Panc1 (cell line): ENCODE measurements around the gene GAB1. TPM values are rescaled to one million over a fixed set of nuclear protein-coding genes. Genes with fewer than 3 reads are reported as not detected.

Experiments
- ATAC-seq: fragments of 200-7000 bp; cut with Tn5 transposase; 2 replicates; pipeline ENCODE4 v1.9.1; 2020; ENCODE audit warnings: mild to moderate bottlenecking, moderate library complexity
- BruUV-seq: library from RNA; stranded (reverse); fragments of 400-500 nt; replicated peaks from 2 replicates; lab custom pipeline; 2021; lab: Mats Ljungman, UMichigan
- CTCF ChIA-PET: fragments of 300-600 bp; sonication (Branson Sonifier 250); formaldehyde crosslinking; loops from one replicate; lab custom pipeline; 2022; ENCODE audit warnings: antibody characterized with exemption; lab: Charles Lee
- POLR2A ChIA-PET: fragments of 300-600 bp; sonication (Branson Sonifier 250); formaldehyde crosslinking; loops from one replicate; lab custom pipeline; 2022; ENCODE audit warnings: antibody characterized with exemption; lab: Charles Lee
- DNase-seq: peaks from one replicate; pipeline ENCODE4 v3.0.0-alpha.2; 2010; ENCODE audit warnings: low read depth, low spot score
- H3K27ac ChIP-seq: 2 replicates; pipeline ENCODE4 v1.5.1; 2011; ENCODE audit warnings: mild to moderate bottlenecking, low read length, inconsistent platforms
- H3K27me3 ChIP-seq: fragments of 200-500 bp; sonication (Bioruptor generic); 2 replicates; pipeline ENCODE4 v1.6.0; 2014; ENCODE audit warnings: low read length, inconsistent platforms; ENCODE audit not compliant: control insufficient read depth, insufficient read depth
- H3K36me3 ChIP-seq: fragments of 200-500 bp; sonication (Bioruptor generic); 2 replicates; pipeline ENCODE4 v1.5.1; 2014; ENCODE audit warnings: inconsistent platforms, mild to moderate bottlenecking, low read length, moderate library complexity; ENCODE audit not compliant: control insufficient read depth, insufficient read depth
- H3K4me1 ChIP-seq: 2 replicates; pipeline ENCODE4 v1.5.1; 2011; ENCODE audit warnings: inconsistent platforms, mild to moderate bottlenecking, low read length, moderate library complexity; ENCODE audit not compliant: control insufficient read depth, insufficient read depth
- H3K4me3 ChIP-seq, 2 experiments: 2 replicates each; pipeline ENCODE4 v1.5.1; 2011 to 2012; ENCODE audit warnings: low read depth in 2 of 2, low read length in 2 of 2, mild to moderate bottlenecking in 2 of 2, inconsistent platforms in 1 of 2, moderate library complexity in 1 of 2
- H3K9me3 ChIP-seq: fragments of 200-500 bp; sonication (Bioruptor generic); 2 replicates; pipeline ENCODE4 v1.5.1; 2014; ENCODE audit warnings: low read depth, mild to moderate bottlenecking, inconsistent platforms, low read length, moderate library complexity; ENCODE audit not compliant: control insufficient read depth, insufficient read depth
- POLR2AphosphoS5 ChIP-seq: IDR thresholded peaks from 2 replicates; pipeline ENCODE4 v1.6.1; 2012; ENCODE audit warnings: mild to moderate bottlenecking, low read depth, low read length, moderate library complexity
- TCF7L2 ChIP-seq: IDR thresholded peaks from 2 replicates; pipeline ENCODE4 v1.6.1; 2011; ENCODE audit warnings: mild to moderate bottlenecking, low read depth, low read length, inconsistent platforms
- in situ Hi-C: cut with HindIII; loops from 2 replicates; pipeline ENCODE4 v1.10.0; 2016; ENCODE audit warnings: low sequenced_read_pairs, low pct_unique_long_range_greater_than_20kb
- intact Hi-C: fragments of 100-400 bp; cut with micrococcal nuclease; formaldehyde crosslinking; loops from one replicate; pipeline ENCODE4 v1.10.0; 2022; ENCODE audit not compliant: unreplicated experiment
- microRNA-seq: library from miRNA; unstranded; fragments of <30 nt; microRNA quantifications from one replicate; pipeline ENCODE4 v1.1.0, GENCODE V29; 2020; ENCODE audit not compliant: unreplicated experiment
- total RNA-seq: library from RNA; stranded (reverse); gene quantifications from one replicate; pipeline ENCODE4 v1.2.1, GENCODE V29; 2021; ENCODE audit not compliant: unreplicated experiment
- TF ChIP-seq, protein P1 (sequence below): fragments of 450-650 bp; IDR thresholded peaks from 2 replicates; pipeline ENCODE4 v1.5.1; 2017; ENCODE audit warnings: mild to moderate bottlenecking

Gene GAB1
- total RNA-seq, 1 experiment from 2014 or later: 2.8 TPM

DNA sequence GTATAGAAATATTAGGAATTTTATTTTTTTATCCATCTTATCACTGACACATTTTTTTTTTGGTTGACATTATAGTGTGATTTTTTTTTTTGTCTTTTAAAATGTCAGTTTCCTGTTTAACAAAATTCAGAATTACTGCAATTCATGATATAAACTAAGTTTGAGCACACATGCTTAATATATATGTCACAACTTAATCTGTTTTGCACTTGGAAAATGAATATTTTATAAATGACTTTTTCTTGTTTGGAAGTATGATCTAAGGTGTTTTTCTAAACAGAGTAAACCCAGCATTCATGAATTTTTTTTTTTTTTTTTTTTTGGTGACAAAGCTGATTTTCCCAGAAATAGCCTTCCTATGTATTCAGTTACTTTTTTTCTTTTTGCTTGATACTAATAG lies 179.2 kb downstream of the GAB1 start:
- H3K4me1 ChIP-seq: peaks cover 16% of the 10 kb centered on the region
- ChIA-PET CTCF (no interaction called here), POLR2A (no interaction called here)
- H3K4me3 ChIP-seq: peak overlapping the region in 1 of 2 experiments; percentile 93; a peak in 3 of 4 replicates
- DNase-seq: no peak
- no peaks in the 10 kb centered on the region for H3K27me3 ChIP-seq
- intact Hi-C loops (no loop called here), in situ Hi-C loops (no loop called here)
- BruUV-seq: no TSS peak
- no peak for ATAC-seq
- no peak overlapping the region; the same call in 1 of the 2 replicates for H3K27ac ChIP-seq
- H3K9me3 ChIP-seq: no peaks in the 10 kb centered on the region
- TF ChIP-seq TCF7L2: no peak
- peaks cover 24% of the 10 kb centered on the region for H3K36me3 ChIP-seq

DNA sequence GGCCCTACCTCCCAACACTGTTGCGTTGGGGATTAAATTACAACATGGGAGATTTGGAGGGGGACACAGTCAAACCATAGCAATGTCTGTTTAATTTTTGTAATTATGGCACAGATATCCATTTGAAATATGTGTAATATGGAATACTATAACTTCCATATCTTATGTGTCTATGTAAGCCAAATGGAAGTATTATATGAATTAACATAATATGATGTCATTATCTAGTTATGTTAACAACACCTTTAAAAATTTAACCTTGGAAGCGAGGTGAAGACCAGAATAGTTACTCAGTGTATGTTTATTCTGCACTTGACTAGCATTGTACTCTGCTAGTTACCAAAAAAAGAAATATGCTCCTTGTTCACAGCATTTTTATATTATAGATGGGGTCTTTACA lies 181.1 kb downstream of the GAB1 start:
- Histone ChIP-seq H3K27ac (no peak overlapping the region), H3K27me3 (no peaks in the 10 kb centered on the region), H3K36me3 (peaks cover 36% of the 10 kb centered on the region), H3K9me3 (no peaks in the 10 kb centered on the region), H3K4me1 (peaks cover 13% of the 10 kb centered on the region), H3K4me3 (no peak overlapping the region)
- in situ Hi-C loops (no loop called here), intact Hi-C loops (no loop called here)
- DNase-seq (no peak), ATAC-seq (no peak)
- no TSS peak for BruUV-seq
- ChIA-PET POLR2A (no interaction called here), CTCF (no interaction called here)
- no peak for TF ChIP-seq POLR2AphosphoS5
- TF ChIP-seq, protein P1, sequence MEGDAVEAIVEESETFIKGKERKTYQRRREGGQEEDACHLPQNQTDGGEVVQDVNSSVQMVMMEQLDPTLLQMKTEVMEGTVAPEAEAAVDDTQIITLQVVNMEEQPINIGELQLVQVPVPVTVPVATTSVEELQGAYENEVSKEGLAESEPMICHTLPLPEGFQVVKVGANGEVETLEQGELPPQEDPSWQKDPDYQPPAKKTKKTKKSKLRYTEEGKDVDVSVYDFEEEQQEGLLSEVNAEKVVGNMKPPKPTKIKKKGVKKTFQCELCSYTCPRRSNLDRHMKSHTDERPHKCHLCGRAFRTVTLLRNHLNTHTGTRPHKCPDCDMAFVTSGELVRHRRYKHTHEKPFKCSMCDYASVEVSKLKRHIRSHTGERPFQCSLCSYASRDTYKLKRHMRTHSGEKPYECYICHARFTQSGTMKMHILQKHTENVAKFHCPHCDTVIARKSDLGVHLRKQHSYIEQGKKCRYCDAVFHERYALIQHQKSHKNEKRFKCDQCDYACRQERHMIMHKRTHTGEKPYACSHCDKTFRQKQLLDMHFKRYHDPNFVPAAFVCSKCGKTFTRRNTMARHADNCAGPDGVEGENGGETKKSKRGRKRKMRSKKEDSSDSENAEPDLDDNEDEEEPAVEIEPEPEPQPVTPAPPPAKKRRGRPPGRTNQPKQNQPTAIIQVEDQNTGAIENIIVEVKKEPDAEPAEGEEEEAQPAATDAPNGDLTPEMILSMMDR: no peak

Small RNA genes lying within 50 kb of the gene (microRNA-seq; reads per million reads assigned to microRNA genes)
- gene MIR3139: not detected

Other genes starting within 250 kb of the GAB1 start
- 11.7 TPM for gene USP38, start 152.0 kb upstream of the GAB1 start, total RNA-seq
- 29.9 TPM for gene SMARCA5, start 176.8 kb downstream of the GAB1 start, total RNA-seq